ENCODE results near the gene KCNQ1. TPM values are rescaled to one million over a fixed set of nuclear protein-coding genes. Genes with fewer than 3 reads are reported as not detected.

Gene KCNQ1
- polyA plus RNA-seq, 1 of the 3 experiments (the other 2 are of a cell fraction): 0.05 TPM

- TF ChIP-seq, protein P1, sequence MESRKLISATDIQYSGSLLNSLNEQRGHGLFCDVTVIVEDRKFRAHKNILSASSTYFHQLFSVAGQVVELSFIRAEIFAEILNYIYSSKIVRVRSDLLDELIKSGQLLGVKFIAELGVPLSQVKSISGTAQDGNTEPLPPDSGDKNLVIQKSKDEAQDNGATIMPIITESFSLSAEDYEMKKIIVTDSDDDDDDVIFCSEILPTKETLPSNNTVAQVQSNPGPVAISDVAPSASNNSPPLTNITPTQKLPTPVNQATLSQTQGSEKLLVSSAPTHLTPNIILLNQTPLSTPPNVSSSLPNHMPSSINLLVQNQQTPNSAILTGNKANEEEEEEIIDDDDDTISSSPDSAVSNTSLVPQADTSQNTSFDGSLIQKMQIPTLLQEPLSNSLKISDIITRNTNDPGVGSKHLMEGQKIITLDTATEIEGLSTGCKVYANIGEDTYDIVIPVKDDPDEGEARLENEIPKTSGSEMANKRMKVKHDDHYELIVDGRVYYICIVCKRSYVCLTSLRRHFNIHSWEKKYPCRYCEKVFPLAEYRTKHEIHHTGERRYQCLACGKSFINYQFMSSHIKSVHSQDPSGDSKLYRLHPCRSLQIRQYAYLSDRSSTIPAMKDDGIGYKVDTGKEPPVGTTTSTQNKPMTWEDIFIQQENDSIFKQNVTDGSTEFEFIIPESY (IDR thresholded peaks at IDR 0.05; ENCODE audit: borderline replicate concordance, low read depth): no peak
- no peak for TF ChIP-seq EP300 (IDR thresholded peaks at IDR 0.05; ENCODE audit: borderline replicate concordance in 1 of 2, low read depth in 1 of 2, low read length in 1 of 2)
Observed at GRCh38 chr11:2751523-2752203, 306.9 kb downstream of the KCNQ1 start (continued).

DNA sequence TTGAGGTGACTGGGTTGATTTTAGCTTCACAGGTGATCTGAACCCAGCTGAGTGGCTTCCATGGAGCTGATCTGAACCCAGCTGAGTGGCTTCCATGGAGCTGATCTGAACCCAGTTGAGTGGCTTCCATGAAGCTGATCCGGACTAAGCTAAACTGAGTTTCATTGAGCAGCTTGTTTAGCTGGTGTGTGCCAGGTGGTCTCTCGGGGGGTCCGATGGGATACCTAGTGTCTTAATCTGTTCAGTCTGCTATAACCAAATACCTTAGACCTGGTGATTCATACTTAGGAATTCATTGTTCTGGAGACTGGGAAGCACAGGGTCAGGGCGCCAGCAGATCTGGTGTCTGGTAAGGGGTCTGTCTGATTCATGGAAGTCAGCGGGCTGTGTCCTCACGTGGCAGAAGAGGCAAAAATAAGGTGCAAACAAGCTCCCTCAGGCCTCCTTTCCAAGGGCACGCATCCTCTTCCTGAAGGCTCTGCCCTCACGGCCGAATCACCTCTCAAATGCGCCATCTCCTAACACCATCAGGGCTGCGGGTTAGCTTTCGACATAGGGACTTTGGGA lies 307.5 kb downstream of the KCNQ1 start:
- peaks cover 3 to 31% of the 10 kb centered on the region in 2 experiments; a peak in 2 of 4 replicates for H3K4me1 ChIP-seq (ENCODE audit: control insufficient read depth in 1 of 2, insufficient read depth in 2 of 2, low read depth in 1 of 2, low read length in 1 of 2)
- H3K4me2 ChIP-seq: no peak overlapping the region
- no peaks in the 10 kb centered on the region for H3F3A ChIP-seq (replicated peaks; ENCODE audit: insufficient read depth)
- H3K27ac ChIP-seq (ENCODE audit: low read depth in 2 of 2, low read length in 1 of 2): no peak overlapping the region
- H3K9me3 ChIP-seq: no peaks in the 10 kb centered on the region
- no peak for DNase-seq
- CTCF ChIA-PET: interaction anchor here (0.9 kb wide), 1 partner anchor 50 kb away, joined by 3 read pairs; no protein-coding TSS in a partner anchor
- TF ChIP-seq EP300 (IDR thresholded peaks at IDR 0.05; ENCODE audit: borderline replicate concordance in 1 of 2, low read depth in 1 of 2, low read length in 1 of 2): no peak
- TF ChIP-seq FOSL2 (IDR thresholded peaks at IDR 0.05; ENCODE audit: borderline replicate concordance, low read depth): peak; percentile 6; the same call in 1 of the 2 replicates
- no peaks in the 10 kb centered on the region for H4K20me1 ChIP-seq (ENCODE audit: insufficient read depth)
- no peak overlapping the region for H3K4me3 ChIP-seq (ENCODE audit: low read depth in 2 of 2, low read length in 1 of 2)
- no peak overlapping the region for H2AFZ ChIP-seq (ENCODE audit: low read depth)
- H3K27me3 ChIP-seq (ENCODE audit: insufficient read depth): no peaks in the 10 kb centered on the region
- no peaks in the 10 kb centered on the region for H3K79me2 ChIP-seq (ENCODE audit: insufficient read depth)
- no peak overlapping the region for H3K9ac ChIP-seq
- H3K9me2 ChIP-seq: no peaks in the 10 kb centered on the region
- no peaks in the 10 kb centered on the region for H3K36me3 ChIP-seq (replicated peaks in 1 of 2; ENCODE audit: control insufficient read depth in 1 of 2, insufficient read depth in 2 of 2, low read length in 1 of 2)
- WGBS (ENCODE audit: low lambda C conversion rate): 63% methylated on average over 9 of the region's 12 CpGs
- POLR2A ChIA-PET: interaction anchor here (1.0 kb wide), 1 partner anchor 26 kb away, joined by 3 read pairs; no protein-coding TSS in a partner anchor

- H3K36me3 ChIP-seq (replicated peaks in 1 of 2; ENCODE audit: control insufficient read depth in 1 of 2, insufficient read depth in 2 of 2, low read length in 1 of 2): no peaks in the 10 kb centered on the region
- no peaks in the 10 kb centered on the region for H3K9me2 ChIP-seq
- no peak overlapping the region for H2AFZ ChIP-seq (ENCODE audit: low read depth)
- no peak overlapping the region for H3K9ac ChIP-seq
- H3K4me2 ChIP-seq: no peak overlapping the region
- no peaks in the 10 kb centered on the region for H3F3A ChIP-seq (replicated peaks; ENCODE audit: insufficient read depth)
- no peaks in the 10 kb centered on the region for H3K9me3 ChIP-seq
- no peaks in the 10 kb centered on the region for H3K79me2 ChIP-seq (ENCODE audit: insufficient read depth)
- no peak for DNase-seq
- no peaks in the 10 kb centered on the region for H3K27me3 ChIP-seq (ENCODE audit: insufficient read depth)
- no peaks in the 10 kb centered on the region for H4K20me1 ChIP-seq (ENCODE audit: insufficient read depth)
- ChIA-PET POLR2A (no interaction called here), CTCF (no interaction called here)
- no peak overlapping the region for H3K4me3 ChIP-seq (ENCODE audit: low read depth in 2 of 2, low read length in 1 of 2)
- H3K4me1 ChIP-seq (ENCODE audit: control insufficient read depth in 1 of 2, insufficient read depth in 2 of 2, low read depth in 1 of 2, low read length in 1 of 2): peaks cover 3 to 25% of the 10 kb centered on the region in 2 experiments; a peak in 2 of 4 replicates
- WGBS (ENCODE audit: low lambda C conversion rate): 66% methylated on average over 12 of the region's 12 CpGs
- no peak overlapping the region for H3K27ac ChIP-seq (ENCODE audit: low read depth in 2 of 2, low read length in 1 of 2)
- TF ChIP-seq RAD21 (IDR thresholded peaks at IDR 0.05; ENCODE audit: low read length): no peak
- no peak for TF ChIP-seq TEAD4 (IDR thresholded peaks at IDR 0.05; ENCODE audit: borderline replicate concordance, insufficient read depth)
- no peak for TF ChIP-seq YY1 (IDR thresholded peaks at IDR 0.05; ENCODE audit: low read depth)
- TF ChIP-seq, protein P2, sequence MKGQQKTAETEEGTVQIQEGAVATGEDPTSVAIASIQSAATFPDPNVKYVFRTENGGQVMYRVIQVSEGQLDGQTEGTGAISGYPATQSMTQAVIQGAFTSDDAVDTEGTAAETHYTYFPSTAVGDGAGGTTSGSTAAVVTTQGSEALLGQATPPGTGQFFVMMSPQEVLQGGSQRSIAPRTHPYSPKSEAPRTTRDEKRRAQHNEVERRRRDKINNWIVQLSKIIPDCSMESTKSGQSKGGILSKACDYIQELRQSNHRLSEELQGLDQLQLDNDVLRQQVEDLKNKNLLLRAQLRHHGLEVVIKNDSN (IDR thresholded peaks at IDR 0.05; ENCODE audit: borderline replicate concordance, low read depth): no peak
- no peak for TF ChIP-seq FOXJ3 (CRISPR knock-in tag; IDR thresholded peaks at IDR 0.05)
- no peak for TF ChIP-seq MAX (IDR thresholded peaks at IDR 0.05; ENCODE audit: low read depth)
- no peak for TF ChIP-seq SMC3 (IDR thresholded peaks at IDR 0.05; ENCODE audit: low read depth, low read length)
- TF ChIP-seq FOXM1 (IDR thresholded peaks at IDR 0.05; ENCODE audit: low read depth): no peak
- no peak for TF ChIP-seq NRF1 (IDR thresholded peaks at IDR 0.05; ENCODE audit: low read depth, low read length)
- TF ChIP-seq RXRA (IDR thresholded peaks at IDR 0.05; ENCODE audit: borderline replicate concordance, low read depth): no peak
- TF ChIP-seq GATA2 (CRISPR knock-in tag; IDR thresholded peaks at IDR 0.05): no peak
- TF ChIP-seq EZH2phosphoT487 (IDR thresholded peaks at IDR 0.05; ENCODE audit: borderline replicate concordance, low read depth): no peak
Observed at GRCh38 chr11:2752923-2753322, 308.1 kb downstream of the KCNQ1 start.

All from SK-N-SH (cell line).